ENCODE measurements around the gene STARD6. TPM values are rescaled to one million over a fixed set of nuclear protein-coding genes. Genes with fewer than 3 reads are reported as not detected.

STARD6 gene
- total and polyA plus RNA-seq, 2 donors (not counting 1 experiment from before 2014, with no cell fraction given): 0.33 to 0.39 TPM

DNA sequence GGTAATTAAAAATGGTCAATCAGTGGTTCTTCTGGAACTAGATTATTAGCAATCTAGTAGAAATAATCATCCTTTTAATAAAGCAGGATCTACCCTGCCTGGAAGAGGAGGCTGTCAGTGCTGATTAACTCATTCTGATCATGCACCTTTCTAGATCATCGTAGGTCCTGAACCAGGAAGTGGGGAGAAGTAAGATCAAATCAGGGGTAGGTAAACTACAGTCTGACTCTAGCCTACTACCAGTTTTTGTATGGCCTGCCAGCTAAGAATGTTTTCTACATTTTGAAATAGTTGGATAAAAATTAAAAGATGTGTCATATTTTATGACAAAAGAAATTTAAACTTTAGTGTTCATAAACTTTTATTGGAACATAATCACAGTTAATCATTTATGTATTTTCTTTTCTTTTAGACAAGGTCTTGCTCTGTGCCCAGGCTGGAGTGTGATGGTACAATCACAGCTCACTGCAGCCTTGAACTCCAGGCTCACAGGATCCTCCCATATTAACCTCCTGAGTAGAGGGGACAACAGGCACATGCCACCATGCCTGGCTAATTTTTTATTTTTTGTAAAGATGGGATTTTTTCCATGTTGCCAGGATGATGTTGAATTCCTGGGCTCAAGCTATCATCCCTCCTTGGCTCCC is 36.1 kb upstream of the STARD6 start:
- Histone ChIP-seq H3K27ac (ENCODE audit: insufficient read depth, low read length) (no peak overlapping the region), H3K36me3 (ENCODE audit: control insufficient read depth, insufficient read depth, low read length) (no peaks in the 10 kb centered on the region), H3K4me1 (ENCODE audit: control insufficient read depth, extremely low read depth, insufficient read depth, low read length) (no peaks in the 10 kb centered on the region), H3K4me3 (replicated peaks in 1 of 4; ENCODE audit: control extremely low read depth in 1 of 4, insufficient read depth in 1 of 4, low read depth in 3 of 4, low read length in 4 of 4) (no peak overlapping the region), H3K4me2 (ENCODE audit: extremely low read depth, insufficient read depth, low read length) (no peak overlapping the region), H4K20me1 (ENCODE audit: control insufficient read depth, extremely low read depth, insufficient read depth, low read length) (no peaks in the 10 kb centered on the region), H3K9ac (ENCODE audit: insufficient read depth, low read length) (no peak overlapping the region), H2AFZ (ENCODE audit: low read length) (no peak overlapping the region), H3K79me2 (ENCODE audit: control insufficient read depth, insufficient read depth, low read length) (no peaks in the 10 kb centered on the region), H3K27me3 (ENCODE audit: control insufficient read depth, insufficient read depth, low read length) (no peaks in the 10 kb centered on the region), H3K9me3 (ENCODE audit: control insufficient read depth, insufficient read depth, low read depth, low read length) (no peaks in the 10 kb centered on the region)
- no peak for TF ChIP-seq EZH2 (IDR thresholded peaks at IDR 0.05; ENCODE audit: low read length, missing control alignments)
- TF ChIP-seq, protein P1, sequence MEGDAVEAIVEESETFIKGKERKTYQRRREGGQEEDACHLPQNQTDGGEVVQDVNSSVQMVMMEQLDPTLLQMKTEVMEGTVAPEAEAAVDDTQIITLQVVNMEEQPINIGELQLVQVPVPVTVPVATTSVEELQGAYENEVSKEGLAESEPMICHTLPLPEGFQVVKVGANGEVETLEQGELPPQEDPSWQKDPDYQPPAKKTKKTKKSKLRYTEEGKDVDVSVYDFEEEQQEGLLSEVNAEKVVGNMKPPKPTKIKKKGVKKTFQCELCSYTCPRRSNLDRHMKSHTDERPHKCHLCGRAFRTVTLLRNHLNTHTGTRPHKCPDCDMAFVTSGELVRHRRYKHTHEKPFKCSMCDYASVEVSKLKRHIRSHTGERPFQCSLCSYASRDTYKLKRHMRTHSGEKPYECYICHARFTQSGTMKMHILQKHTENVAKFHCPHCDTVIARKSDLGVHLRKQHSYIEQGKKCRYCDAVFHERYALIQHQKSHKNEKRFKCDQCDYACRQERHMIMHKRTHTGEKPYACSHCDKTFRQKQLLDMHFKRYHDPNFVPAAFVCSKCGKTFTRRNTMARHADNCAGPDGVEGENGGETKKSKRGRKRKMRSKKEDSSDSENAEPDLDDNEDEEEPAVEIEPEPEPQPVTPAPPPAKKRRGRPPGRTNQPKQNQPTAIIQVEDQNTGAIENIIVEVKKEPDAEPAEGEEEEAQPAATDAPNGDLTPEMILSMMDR (conservative IDR thresholded peaks at IDR 0.05 in 1 of 2, IDR thresholded peaks at IDR 0.05 in 1 of 2; ENCODE audit: low read depth in 1 of 2, low read length in 2 of 2): no peak
- DNase-seq (ENCODE audit: low read depth in 2 of 2): no peak

DNA sequence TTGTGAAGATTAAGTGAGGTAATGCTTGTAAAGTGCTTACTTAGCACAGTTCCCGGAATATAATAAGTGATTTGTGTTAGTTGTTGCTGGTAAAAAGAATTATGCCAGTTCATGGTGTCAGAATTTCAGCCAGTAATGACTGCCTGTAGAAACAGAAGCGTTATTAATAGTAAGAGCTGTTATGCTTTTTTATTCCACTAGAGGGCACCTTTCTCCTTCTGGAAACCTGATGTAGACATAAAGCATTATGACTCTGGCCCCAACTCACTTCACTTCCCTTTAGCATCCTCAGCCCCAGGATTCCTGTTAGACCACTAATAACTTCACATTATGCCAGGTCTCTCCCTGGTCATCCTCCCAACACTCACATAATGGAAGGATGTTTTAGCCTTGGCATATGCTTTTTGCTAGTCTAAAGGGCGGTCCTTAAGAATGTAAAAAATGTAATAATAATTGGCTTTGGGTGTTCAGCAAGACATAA is 34.9 kb upstream of the STARD6 start:
- TF ChIP-seq, protein P1 (conservative IDR thresholded peaks at IDR 0.05 in 1 of 2, IDR thresholded peaks at IDR 0.05 in 1 of 2; ENCODE audit: low read depth in 1 of 2, low read length in 2 of 2): peak; percentile 57 to 68
- TF ChIP-seq EZH2 (IDR thresholded peaks at IDR 0.05; ENCODE audit: low read length, missing control alignments): no peak
- DNase-seq (ENCODE audit: low read depth in 2 of 2): peak; percentile 54 to 72

DNA sequence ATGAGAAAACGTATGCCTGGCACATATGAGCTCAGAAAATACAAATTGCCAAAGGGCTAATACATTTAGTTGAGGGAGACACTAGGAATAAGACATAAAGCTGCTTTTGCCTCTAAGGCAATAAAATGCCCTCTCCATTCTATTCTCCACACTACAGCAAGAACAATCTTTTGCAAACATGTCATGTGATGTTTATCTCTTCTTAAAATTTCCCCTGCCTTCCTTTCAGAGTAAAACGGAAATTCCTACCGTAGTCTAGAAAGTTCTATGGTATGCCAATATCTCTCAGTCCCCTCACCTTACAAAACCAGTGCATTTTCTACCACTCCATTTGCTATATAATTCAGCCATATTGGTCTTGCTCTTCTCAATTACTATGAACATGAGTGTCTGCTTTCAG is 33.2 kb upstream of the STARD6 start:
- DNase-seq (ENCODE audit: low read depth in 2 of 2): no peak
- no peak overlapping the region for H2AFZ ChIP-seq (ENCODE audit: low read length)
- no peaks in the 10 kb centered on the region for H3K27me3 ChIP-seq (ENCODE audit: control insufficient read depth, insufficient read depth, low read length)
- TF ChIP-seq, protein P1 (conservative IDR thresholded peaks at IDR 0.05 in 1 of 2, IDR thresholded peaks at IDR 0.05 in 1 of 2; ENCODE audit: low read depth in 1 of 2, low read length in 2 of 2): no peak
- no peak for TF ChIP-seq EZH2 (IDR thresholded peaks at IDR 0.05; ENCODE audit: low read length, missing control alignments)
- no peaks in the 10 kb centered on the region for H3K79me2 ChIP-seq (ENCODE audit: control insufficient read depth, insufficient read depth, low read length)
- H3K27ac ChIP-seq (ENCODE audit: insufficient read depth, low read length): no peak overlapping the region
- H3K4me3 ChIP-seq (replicated peaks in 1 of 4; ENCODE audit: control extremely low read depth in 1 of 4, insufficient read depth in 1 of 4, low read depth in 3 of 4, low read length in 4 of 4): no peak overlapping the region
- no peak overlapping the region for H3K4me2 ChIP-seq (ENCODE audit: extremely low read depth, insufficient read depth, low read length)
- no peak overlapping the region for H3K9ac ChIP-seq (ENCODE audit: insufficient read depth, low read length)
- H3K9me3 ChIP-seq (ENCODE audit: control insufficient read depth, insufficient read depth, low read depth, low read length): no peaks in the 10 kb centered on the region
- H4K20me1 ChIP-seq (ENCODE audit: control insufficient read depth, extremely low read depth, insufficient read depth, low read length): no peaks in the 10 kb centered on the region
- H3K4me1 ChIP-seq (ENCODE audit: control insufficient read depth, extremely low read depth, insufficient read depth, low read length): peaks cover 4% of the 10 kb centered on the region
- no peaks in the 10 kb centered on the region for H3K36me3 ChIP-seq (ENCODE audit: control insufficient read depth, insufficient read depth, low read length)

More for the DNA sequence above, 34.9 kb upstream of the STARD6 start:
- H3K79me2 ChIP-seq (ENCODE audit: control insufficient read depth, insufficient read depth, low read length): no peaks in the 10 kb centered on the region
- no peaks in the 10 kb centered on the region for H3K36me3 ChIP-seq (ENCODE audit: control insufficient read depth, insufficient read depth, low read length)
- no peaks in the 10 kb centered on the region for H3K9me3 ChIP-seq (ENCODE audit: control insufficient read depth, insufficient read depth, low read depth, low read length)
- H3K4me2 ChIP-seq (ENCODE audit: extremely low read depth, insufficient read depth, low read length): no peak overlapping the region
- no peak overlapping the region for H3K27ac ChIP-seq (ENCODE audit: insufficient read depth, low read length)
- H2AFZ ChIP-seq (ENCODE audit: low read length): no peak overlapping the region
- H4K20me1 ChIP-seq (ENCODE audit: control insufficient read depth, extremely low read depth, insufficient read depth, low read length): no peaks in the 10 kb centered on the region
- no peak overlapping the region for H3K9ac ChIP-seq (ENCODE audit: insufficient read depth, low read length)
- H3K27me3 ChIP-seq (ENCODE audit: control insufficient read depth, insufficient read depth, low read length): no peaks in the 10 kb centered on the region
- peaks cover 2% of the 10 kb centered on the region for H3K4me1 ChIP-seq (ENCODE audit: control insufficient read depth, extremely low read depth, insufficient read depth, low read length)
- no peak overlapping the region for H3K4me3 ChIP-seq (replicated peaks in 1 of 4; ENCODE audit: control extremely low read depth in 1 of 4, insufficient read depth in 1 of 4, low read depth in 3 of 4, low read length in 4 of 4)

Measured in fibroblast of lung (primary cell).